Measurements from ENCODE around the gene CBX7.

Gene CBX7

GRCh38 chr22:39169797-39170466, 17.5 kb upstream of the CBX7 start:
- no peak for TF ChIP-seq TCF12 (IDR thresholded peaks at IDR 0.05; ENCODE audit: low read depth)

GRCh38 chr22:39166547-39166946, 14.1 kb upstream of the CBX7 start:
- no peak for TF ChIP-seq EGR1 (IDR thresholded peaks at IDR 0.05)
- TF ChIP-seq FOXM1 (IDR thresholded peaks at IDR 0.05; ENCODE audit: borderline replicate concordance, low read depth), result no peak
- TF ChIP-seq REST (IDR thresholded peaks at IDR 0.05; ENCODE audit: low read depth), result no peak
- TF ChIP-seq EP300 (IDR thresholded peaks at IDR 0.05; ENCODE audit: borderline replicate concordance), result no peak
- no peak for TF ChIP-seq ZBTB7A (IDR thresholded peaks at IDR 0.05; ENCODE audit: low read depth)
- TF ChIP-seq MAX (IDR thresholded peaks at IDR 0.05), result no peak
- TF ChIP-seq NFIC (IDR thresholded peaks at IDR 0.05), result no peak
- no peak for TF ChIP-seq TCF12 (IDR thresholded peaks at IDR 0.05; ENCODE audit: low read depth)
- no peak for TF ChIP-seq TEAD4 (IDR thresholded peaks at IDR 0.05)

GRCh38 chr22:39155421-39155820, 2.9 kb upstream of the CBX7 start:
- TF ChIP-seq FOXM1 (IDR thresholded peaks at IDR 0.05; ENCODE audit: borderline replicate concordance, low read depth) (no peak), RAD21 (IDR thresholded peaks at IDR 0.05; ENCODE audit: low read depth) (no peak), REST (IDR thresholded peaks at IDR 0.05; ENCODE audit: low read depth) (no peak)

DNA sequence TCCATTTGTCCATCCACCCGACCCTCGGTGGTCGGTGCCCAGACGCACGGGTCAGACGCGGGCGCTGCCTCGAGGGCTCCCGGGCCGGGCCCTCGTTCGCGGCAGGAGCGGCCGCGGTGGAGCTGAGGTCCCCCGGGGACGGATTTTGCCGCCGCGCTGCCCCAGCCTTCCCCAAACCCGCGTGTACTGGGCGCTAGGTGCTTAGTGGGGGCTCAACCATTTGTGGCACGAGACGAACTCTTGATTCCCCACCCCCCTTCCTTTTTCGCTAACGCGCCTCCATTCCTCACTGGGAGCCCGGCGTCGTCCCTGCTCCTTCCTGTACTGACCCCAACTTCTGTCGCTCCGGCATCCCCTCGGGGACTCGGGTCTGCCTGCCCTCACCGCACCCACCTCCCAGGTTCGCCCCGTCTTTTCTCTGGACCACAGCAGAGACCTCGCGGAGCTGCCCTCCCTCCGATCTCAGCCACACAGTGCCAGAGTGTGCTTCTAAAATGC, 789 bp upstream of the CBX7 start:
- TF ChIP-seq TEAD4 (IDR thresholded peaks at IDR 0.05) (no peak), CEBPB (IDR thresholded peaks at IDR 0.05) (no peak), REST (IDR thresholded peaks at IDR 0.05; ENCODE audit: low read depth) (no peak), EGR1 (IDR thresholded peaks at IDR 0.05) (no peak), TCF12 (IDR thresholded peaks at IDR 0.05; ENCODE audit: low read depth) (no peak), YY1 (IDR thresholded peaks at IDR 0.05; ENCODE audit: low read depth) (no peak), MAX (IDR thresholded peaks at IDR 0.05) (no peak)

DNA sequence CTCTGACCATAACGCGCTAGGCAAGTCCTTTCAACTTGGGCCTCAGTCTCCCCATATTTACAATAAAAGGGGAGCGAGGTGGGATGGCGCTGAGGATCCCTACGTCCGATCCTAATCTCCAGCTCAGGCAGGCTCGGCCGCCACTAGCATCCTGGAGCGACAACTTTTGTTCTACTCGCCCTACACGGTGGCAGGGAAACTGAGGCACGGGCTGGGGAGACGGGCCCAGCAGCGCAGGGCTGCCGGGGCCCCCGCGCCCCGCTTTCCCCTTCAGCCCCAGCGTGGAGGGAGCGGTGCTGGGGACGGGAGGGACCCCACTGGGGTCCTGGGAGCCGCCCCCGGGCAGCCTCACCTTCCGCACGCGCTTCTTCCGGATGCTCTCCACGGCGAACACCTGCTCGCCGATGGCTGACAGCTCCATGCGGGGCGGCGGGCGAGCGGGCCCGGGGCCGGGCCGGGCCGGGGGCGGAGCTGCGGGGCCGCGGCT, 413 bp downstream of the CBX7 start:
- TF ChIP-seq EGR1 (IDR thresholded peaks at IDR 0.05) (no peak), FOXM1 (IDR thresholded peaks at IDR 0.05; ENCODE audit: borderline replicate concordance, low read depth) (no peak), MAX (IDR thresholded peaks at IDR 0.05) (no peak), REST (IDR thresholded peaks at IDR 0.05; ENCODE audit: low read depth) (no peak), EP300 (IDR thresholded peaks at IDR 0.05; ENCODE audit: borderline replicate concordance) (no peak), CREB1 (IDR thresholded peaks at IDR 0.05; ENCODE audit: low read depth) (no peak), YY1 (IDR thresholded peaks at IDR 0.05; ENCODE audit: low read depth) (no peak), ZBTB7A (IDR thresholded peaks at IDR 0.05; ENCODE audit: low read depth) (no peak; the same call in none of the 2 replicates), TCF12 (IDR thresholded peaks at IDR 0.05; ENCODE audit: low read depth) (no peak), RAD21 (IDR thresholded peaks at IDR 0.05; ENCODE audit: low read depth) (no peak), TEAD4 (IDR thresholded peaks at IDR 0.05) (no peak), CEBPB (IDR thresholded peaks at IDR 0.05) (no peak), NFIC (IDR thresholded peaks at IDR 0.05) (no peak), TAF1 (IDR thresholded peaks at IDR 0.05; ENCODE audit: low read depth) (no peak)
- TF ChIP-seq, protein P1, sequence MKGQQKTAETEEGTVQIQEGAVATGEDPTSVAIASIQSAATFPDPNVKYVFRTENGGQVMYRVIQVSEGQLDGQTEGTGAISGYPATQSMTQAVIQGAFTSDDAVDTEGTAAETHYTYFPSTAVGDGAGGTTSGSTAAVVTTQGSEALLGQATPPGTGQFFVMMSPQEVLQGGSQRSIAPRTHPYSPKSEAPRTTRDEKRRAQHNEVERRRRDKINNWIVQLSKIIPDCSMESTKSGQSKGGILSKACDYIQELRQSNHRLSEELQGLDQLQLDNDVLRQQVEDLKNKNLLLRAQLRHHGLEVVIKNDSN (IDR thresholded peaks at IDR 0.05), result no peak

Measured in Ishikawa (cell line).